ENCODE results near the gene PSMD13.

Gene PSMD13

GRCh38 chr11:271319-271715, 34.5 kb downstream of the PSMD13 start:
- DNase-seq (ENCODE audit: low spot score in 2 of 2): no peak
- Histone ChIP-seq H3K36me3 (replicated peaks) (no peaks in the 10 kb centered on the region), H3K9me3 (peaks cover 7% of the 10 kb centered on the region), H3K4me3 (no peak overlapping the region), H3K4me1 (peaks cover 16% of the 10 kb centered on the region), H3K27me3 (ENCODE audit: low read depth) (no peaks in the 10 kb centered on the region)
- in situ Hi-C loops (cut with MboI; ENCODE audit: low sequenced_read_pairs): no loop called here

- H3K9me3 ChIP-seq: peaks cover 5% of the 10 kb centered on the region; the same call in 1 of the 2 replicates
- peaks cover 16% of the 10 kb centered on the region for H3K4me1 ChIP-seq
- no peak overlapping the region for H3K4me3 ChIP-seq
- no peak for DNase-seq (ENCODE audit: low spot score in 2 of 2)
- no peaks in the 10 kb centered on the region for H3K36me3 ChIP-seq (replicated peaks)
- in situ Hi-C loops (cut with MboI; ENCODE audit: low sequenced_read_pairs): no loop called here
- no peaks in the 10 kb centered on the region for H3K27me3 ChIP-seq (ENCODE audit: low read depth)
These were observed 35.6 kb downstream of the PSMD13 start for GRCh38 chr11:272195-272930.

DNA sequence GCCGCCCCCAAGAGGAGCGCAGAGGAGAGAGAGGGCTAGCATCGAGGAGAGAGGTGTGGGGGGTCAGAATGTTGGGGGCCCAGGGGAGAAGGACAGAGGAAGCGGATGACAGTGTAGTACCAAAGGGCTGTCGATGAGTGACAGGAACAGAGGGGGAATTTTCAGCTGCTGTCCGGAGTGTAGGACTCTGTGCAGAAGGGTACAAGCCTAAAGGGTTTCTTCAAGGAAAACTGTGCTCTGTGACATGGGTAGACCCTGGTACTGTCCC, 36.1 kb downstream of the PSMD13 start:
- Histone ChIP-seq H3K4me1 (peaks cover 13% of the 10 kb centered on the region), H3K27me3 (ENCODE audit: low read depth) (no peaks in the 10 kb centered on the region), H3K9me3 (peaks cover 5% of the 10 kb centered on the region; the same call in 1 of the 2 replicates), H3K36me3 (replicated peaks) (no peaks in the 10 kb centered on the region), H3K4me3 (no peak overlapping the region)
- DNase-seq (ENCODE audit: low spot score in 2 of 2): no peak
- in situ Hi-C loops (cut with MboI; ENCODE audit: low sequenced_read_pairs): no loop called here

DNA sequence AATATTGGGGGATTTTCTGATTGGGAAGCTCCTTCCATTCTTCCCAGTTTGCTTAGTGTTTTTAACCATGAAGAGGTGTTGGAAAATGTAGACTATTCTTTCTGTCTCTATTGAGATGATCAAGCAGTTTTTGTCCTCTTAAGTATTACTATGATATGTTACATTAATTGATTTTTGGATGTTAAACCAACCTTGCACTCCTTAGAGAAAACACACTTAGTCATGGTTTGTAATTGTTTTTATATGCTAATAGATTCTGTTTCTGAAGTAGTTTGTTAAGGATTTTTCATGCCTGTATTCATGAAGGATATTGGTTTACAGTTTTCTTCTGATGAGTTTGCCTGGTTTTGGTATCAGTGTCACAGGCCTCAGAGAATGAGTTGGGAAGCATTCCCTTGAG, 39.4 kb downstream of the PSMD13 start:
- Histone ChIP-seq H3K36me3 (replicated peaks) (no peaks in the 10 kb centered on the region), H3K27me3 (ENCODE audit: low read depth) (peaks cover 18% of the 10 kb centered on the region), H3K9me3 (peaks cover 5% of the 10 kb centered on the region; the same call in 1 of the 2 replicates), H3K4me1 (no peaks in the 10 kb centered on the region), H3K4me3 (no peak overlapping the region)
- in situ Hi-C loops (cut with MboI; ENCODE audit: low sequenced_read_pairs): no loop called here
- no peak for DNase-seq (ENCODE audit: low spot score in 2 of 2)

DNA sequence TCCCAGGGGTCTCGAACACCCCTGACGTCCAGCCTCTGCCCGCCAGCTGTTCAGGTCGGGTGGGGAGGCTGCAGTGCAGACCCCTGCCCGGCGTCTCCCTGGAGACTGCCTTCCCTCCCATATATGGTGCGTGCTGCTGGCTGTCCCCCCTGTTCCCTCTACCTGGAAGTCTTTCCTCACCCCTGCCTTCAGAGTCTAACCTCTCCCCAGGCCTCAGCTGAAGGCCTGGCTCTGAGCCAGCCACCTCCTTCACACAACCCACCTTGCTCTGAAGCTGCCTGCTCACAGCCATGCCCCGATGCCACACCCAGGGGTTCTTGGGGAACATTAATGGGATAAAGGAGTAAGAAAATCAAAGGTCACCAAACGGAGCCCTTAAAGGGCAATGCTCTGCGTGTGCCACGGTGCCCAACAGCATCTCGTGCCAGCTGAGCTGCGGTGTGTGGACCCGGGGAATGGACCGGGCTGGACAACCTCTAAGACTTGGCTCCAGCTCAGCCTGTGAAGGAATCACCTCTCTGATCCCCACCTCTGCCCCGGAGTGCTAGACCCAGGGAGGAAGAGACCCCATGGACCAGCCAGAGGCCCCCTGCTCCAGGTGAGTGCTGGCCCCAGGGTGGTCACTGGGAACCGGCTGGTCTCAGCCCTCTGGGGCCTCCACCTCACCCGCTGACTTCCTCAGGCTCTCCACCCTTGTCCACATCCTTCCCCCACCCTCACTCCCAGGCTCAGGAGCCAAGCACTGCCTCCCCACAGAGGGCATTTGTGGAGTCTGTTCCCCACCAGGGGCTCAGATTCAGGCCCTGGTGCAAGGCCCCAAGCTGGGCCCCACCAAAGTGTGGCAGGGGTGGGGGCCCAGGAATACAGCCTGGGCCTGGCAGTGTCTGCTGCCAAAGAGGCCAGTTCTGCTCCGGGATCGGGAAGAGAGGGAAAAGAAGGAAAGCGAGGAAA, 41.5 kb downstream of the PSMD13 start, which contains the start of gene NLRP6:
TSS of gene NLRP6 (plus strand) at position 407 of the 951 bp plus-strand sequence. CDS start at position 570, 163 bp downstream.
- peaks cover 37% of the 10 kb centered on the region for H3K27me3 ChIP-seq (ENCODE audit: low read depth)
- H3K4me1 ChIP-seq: no peaks in the 10 kb centered on the region
- H3K9me3 ChIP-seq: peaks cover 5% of the 10 kb centered on the region; the same call in 1 of the 2 replicates
- in situ Hi-C loops (cut with MboI; ENCODE audit: low sequenced_read_pairs): no loop called here
- H3K36me3 ChIP-seq (replicated peaks): no peaks in the 10 kb centered on the region
- no peak within 1 kb of the TSS for H3K4me3 ChIP-seq
- DNase-seq (ENCODE audit: low spot score in 2 of 2): no peak

- no peak overlapping the region for H3K4me3 ChIP-seq
- H3K36me3 ChIP-seq (replicated peaks): no peaks in the 10 kb centered on the region
- H3K4me1 ChIP-seq: no peaks in the 10 kb centered on the region
- DNase-seq (ENCODE audit: low spot score in 2 of 2): no peak
- H3K27me3 ChIP-seq (ENCODE audit: low read depth): peaks cover 37% of the 10 kb centered on the region
- in situ Hi-C loops (cut with MboI; ENCODE audit: low sequenced_read_pairs): no loop called here
- peaks cover 5% of the 10 kb centered on the region; the same call in 1 of the 2 replicates for H3K9me3 ChIP-seq
These were observed 42.5 kb downstream of the PSMD13 start for GRCh38 chr11:279040-279965.

DNA sequence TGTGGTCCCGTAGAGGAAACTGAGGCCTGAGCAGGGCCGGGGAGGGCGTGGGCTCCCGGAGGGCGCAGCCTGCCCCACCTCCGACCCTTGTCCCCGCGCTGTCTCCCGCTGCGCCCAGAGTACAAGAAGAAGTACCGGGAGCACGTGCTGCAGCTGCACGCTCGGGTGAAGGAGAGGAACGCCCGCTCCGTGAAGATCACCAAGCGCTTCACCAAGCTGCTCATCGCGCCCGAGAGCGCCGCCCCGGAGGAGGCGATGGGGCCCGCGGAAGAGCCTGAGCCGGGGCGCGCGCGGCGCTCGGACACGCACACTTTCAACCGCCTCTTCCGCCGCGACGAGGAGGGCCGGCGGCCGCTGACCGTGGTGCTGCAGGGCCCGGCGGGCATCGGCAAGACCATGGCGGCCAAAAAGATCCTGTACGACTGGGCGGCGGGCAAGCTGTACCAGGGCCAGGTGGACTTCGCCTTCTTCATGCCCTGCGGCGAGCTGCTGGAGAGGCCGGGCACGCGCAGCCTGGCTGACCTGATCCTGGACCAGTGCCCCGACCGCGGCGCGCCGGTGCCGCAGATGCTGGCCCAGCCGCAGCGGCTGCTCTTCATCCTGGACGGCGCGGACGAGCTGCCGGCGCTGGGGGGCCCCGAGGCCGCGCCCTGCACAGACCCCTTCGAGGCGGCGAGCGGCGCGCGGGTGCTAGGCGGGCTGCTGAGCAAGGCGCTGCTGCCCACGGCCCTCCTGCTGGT, 43.4 kb downstream of the PSMD13 start:
- H3K4me3 ChIP-seq: no peak overlapping the region
- H3K36me3 ChIP-seq (replicated peaks): no peaks in the 10 kb centered on the region
- no peak for DNase-seq (ENCODE audit: low spot score in 2 of 2)
- no peaks in the 10 kb centered on the region for H3K4me1 ChIP-seq
- in situ Hi-C loops (cut with MboI; ENCODE audit: low sequenced_read_pairs): no loop called here
- H3K9me3 ChIP-seq: peaks cover 5% of the 10 kb centered on the region; the same call in 1 of the 2 replicates
- peaks cover 37% of the 10 kb centered on the region for H3K27me3 ChIP-seq (ENCODE audit: low read depth)

DNA sequence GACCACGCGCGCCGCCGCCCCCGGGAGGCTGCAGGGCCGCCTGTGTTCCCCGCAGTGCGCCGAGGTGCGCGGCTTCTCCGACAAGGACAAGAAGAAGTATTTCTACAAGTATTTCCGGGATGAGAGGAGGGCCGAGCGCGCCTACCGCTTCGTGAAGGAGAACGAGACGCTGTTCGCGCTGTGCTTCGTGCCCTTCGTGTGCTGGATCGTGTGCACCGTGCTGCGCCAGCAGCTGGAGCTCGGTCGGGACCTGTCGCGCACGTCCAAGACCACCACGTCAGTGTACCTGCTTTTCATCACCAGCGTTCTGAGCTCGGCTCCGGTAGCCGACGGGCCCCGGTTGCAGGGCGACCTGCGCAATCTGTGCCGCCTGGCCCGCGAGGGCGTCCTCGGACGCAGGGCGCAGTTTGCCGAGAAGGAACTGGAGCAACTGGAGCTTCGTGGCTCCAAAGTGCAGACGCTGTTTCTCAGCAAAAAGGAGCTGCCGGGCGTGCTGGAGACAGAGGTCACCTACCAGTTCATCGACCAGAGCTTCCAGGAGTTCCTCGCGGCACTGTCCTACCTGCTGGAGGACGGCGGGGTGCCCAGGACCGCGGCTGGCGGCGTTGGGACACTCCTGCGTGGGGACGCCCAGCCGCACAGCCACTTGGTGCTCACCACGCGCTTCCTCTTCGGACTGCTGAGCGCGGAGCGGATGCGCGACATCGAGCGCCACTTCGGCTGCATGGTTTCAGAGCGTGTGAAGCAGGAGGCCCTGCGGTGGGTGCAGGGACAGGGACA, 44.1 kb downstream of the PSMD13 start:
- in situ Hi-C loops (cut with MboI; ENCODE audit: low sequenced_read_pairs): no loop called here
- peaks cover 37% of the 10 kb centered on the region for H3K27me3 ChIP-seq (ENCODE audit: low read depth)
- no peak overlapping the region for H3K4me3 ChIP-seq

GRCh38 chr11:281486-282161, 44.8 kb downstream of the PSMD13 start:
- H3K4me3 ChIP-seq: no peak overlapping the region
- H3K4me1 ChIP-seq: no peaks in the 10 kb centered on the region
- peak in 1 of 2 experiments; percentile 6 for DNase-seq (ENCODE audit: low spot score in 2 of 2)
- H3K36me3 ChIP-seq (replicated peaks): no peaks in the 10 kb centered on the region
- peaks cover 37% of the 10 kb centered on the region for H3K27me3 ChIP-seq (ENCODE audit: low read depth)
- in situ Hi-C loops (cut with MboI; ENCODE audit: low sequenced_read_pairs): no loop called here
- no peaks in the 10 kb centered on the region; the same call in 1 of the 2 replicates for H3K9me3 ChIP-seq

More for the DNA sequence above, 44.1 kb downstream of the PSMD13 start:
- H3K9me3 ChIP-seq: peaks cover 5% of the 10 kb centered on the region; the same call in 1 of the 2 replicates
- H3K4me1 ChIP-seq: no peaks in the 10 kb centered on the region
- H3K36me3 ChIP-seq (replicated peaks): no peaks in the 10 kb centered on the region
- no peak for DNase-seq (ENCODE audit: low spot score in 2 of 2)

- DNase-seq (ENCODE audit: low spot score in 2 of 2): peak in 1 of 2 experiments; percentile 5
- in situ Hi-C loops (cut with MboI; ENCODE audit: low sequenced_read_pairs): no loop called here
- H3K27me3 ChIP-seq (ENCODE audit: low read depth): peaks cover 37% of the 10 kb centered on the region
These were observed 45.4 kb downstream of the PSMD13 start for GRCh38 chr11:282171-282570.

GRCh38 chr11:282630-283360, 46.0 kb downstream of the PSMD13 start:
- no peak overlapping the region for H3K4me3 ChIP-seq
- H3K9me3 ChIP-seq: no peaks in the 10 kb centered on the region
- peaks cover 37% of the 10 kb centered on the region for H3K27me3 ChIP-seq (ENCODE audit: low read depth)
- peak in 1 of 2 experiments; percentile 6 for DNase-seq (ENCODE audit: low spot score in 2 of 2)
- H3K4me1 ChIP-seq: peaks cover under 1% of the 10 kb centered on the region; the same call in 1 of the 2 replicates
- H3K36me3 ChIP-seq (replicated peaks): no peaks in the 10 kb centered on the region
- in situ Hi-C loops (cut with MboI; ENCODE audit: low sequenced_read_pairs): no loop called here

More at GRCh38 chr11:282171-282570, 45.4 kb downstream of the PSMD13 start:
- Histone ChIP-seq H3K4me1 (no peaks in the 10 kb centered on the region), H3K4me3 (no peak overlapping the region), H3K9me3 (no peaks in the 10 kb centered on the region), H3K36me3 (replicated peaks) (no peaks in the 10 kb centered on the region)
